ENCODE measurements around the gene SBK1.

The SBK1 gene

DNA sequence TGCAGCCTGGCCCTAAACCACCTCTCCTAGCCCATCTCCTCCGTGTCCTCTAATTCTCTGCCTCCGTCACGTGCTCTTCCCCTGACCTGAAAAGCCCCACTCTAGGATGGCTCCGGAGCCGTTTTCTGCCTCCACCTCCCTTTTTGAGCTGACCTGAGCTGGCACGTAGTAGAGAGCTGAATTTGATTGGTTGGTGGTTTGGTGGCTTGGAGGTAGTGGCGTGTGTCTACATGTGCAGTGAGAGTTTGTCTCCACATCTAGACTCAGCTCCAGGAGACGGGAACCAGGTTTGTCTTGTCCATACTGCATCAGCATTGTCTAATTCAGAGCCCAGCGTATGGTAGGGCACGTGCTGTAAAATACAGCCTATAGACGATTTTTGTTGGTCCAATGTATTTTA lies 3.0 kb downstream of the SBK1 start:
- DNase-seq (ENCODE audit: low read depth): no peak
- TF ChIP-seq CTCF (IDR thresholded peaks at IDR 0.05; ENCODE audit: low read length, missing control alignments): no peak
- no peak overlapping the region for H3K4me3 ChIP-seq (replicated peaks; ENCODE audit: low read depth, low read length)

DNA sequence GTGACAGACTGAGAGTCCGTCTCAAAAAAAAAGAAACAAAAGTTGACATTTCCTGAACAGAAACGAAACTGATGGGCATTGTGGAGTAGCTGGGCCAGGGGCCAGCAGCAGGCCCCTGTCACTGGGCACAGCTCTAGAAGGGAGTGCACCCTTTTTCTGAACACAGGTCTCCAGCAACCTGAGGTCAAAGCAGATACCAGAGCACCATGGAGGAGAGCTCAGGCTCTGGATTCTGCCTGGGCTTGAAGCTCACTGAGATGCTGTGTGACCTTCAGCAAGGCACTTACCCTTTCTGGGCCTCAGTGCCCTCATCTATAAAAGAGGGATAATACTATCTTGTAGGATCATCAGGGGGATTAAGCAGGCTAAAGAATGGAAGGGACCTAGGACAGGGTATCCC lies 5.0 kb downstream of the SBK1 start:
- no peak for TF ChIP-seq CTCF (IDR thresholded peaks at IDR 0.05; ENCODE audit: low read length, missing control alignments)
- H3K4me3 ChIP-seq (replicated peaks; ENCODE audit: low read depth, low read length): no peak overlapping the region

DNA sequence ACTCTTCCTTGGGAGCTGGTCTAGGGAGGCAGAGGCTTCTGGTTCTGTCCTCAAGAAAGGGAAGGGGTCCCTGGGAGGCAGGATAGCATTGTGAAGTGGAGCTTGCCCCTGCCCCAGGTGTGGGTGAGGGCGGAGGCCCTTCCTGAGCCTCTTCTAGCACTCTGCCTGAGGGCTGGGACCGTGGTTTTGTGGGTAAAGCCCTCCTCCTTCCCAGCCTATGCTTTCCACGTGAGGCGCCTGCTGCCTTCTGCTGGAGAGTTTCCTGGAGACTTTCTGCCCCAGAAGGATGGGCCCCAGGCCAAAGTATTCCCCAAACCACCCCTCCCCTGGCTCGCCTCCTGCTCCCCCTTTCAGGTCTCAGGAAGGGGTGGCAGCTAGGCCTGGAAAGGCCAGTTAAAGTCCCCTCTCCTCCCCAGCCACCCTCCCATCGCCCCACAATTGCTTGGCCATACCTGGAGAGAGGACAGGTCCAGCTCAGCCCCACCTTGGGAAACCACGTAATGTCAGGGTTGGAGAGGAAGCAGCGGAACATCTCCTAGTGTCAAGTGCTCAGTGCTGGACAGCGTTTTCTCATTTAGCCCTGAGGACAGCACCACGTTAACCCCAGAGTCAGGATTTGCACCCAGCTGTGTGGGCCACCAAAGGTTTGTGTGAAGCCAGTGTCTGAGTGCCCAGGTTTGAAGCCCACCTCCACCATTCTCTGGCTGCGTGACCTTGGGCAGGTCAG lies 5.6 kb downstream of the SBK1 start:
- no peak for TF ChIP-seq CTCF (IDR thresholded peaks at IDR 0.05; ENCODE audit: low read length, missing control alignments)
- no peak overlapping the region for H3K4me3 ChIP-seq (replicated peaks; ENCODE audit: low read depth, low read length)
- no peak for DNase-seq (ENCODE audit: low read depth)

More for the DNA sequence above, 5.0 kb downstream of the SBK1 start:
- no peak for DNase-seq (ENCODE audit: low read depth)

DNA sequence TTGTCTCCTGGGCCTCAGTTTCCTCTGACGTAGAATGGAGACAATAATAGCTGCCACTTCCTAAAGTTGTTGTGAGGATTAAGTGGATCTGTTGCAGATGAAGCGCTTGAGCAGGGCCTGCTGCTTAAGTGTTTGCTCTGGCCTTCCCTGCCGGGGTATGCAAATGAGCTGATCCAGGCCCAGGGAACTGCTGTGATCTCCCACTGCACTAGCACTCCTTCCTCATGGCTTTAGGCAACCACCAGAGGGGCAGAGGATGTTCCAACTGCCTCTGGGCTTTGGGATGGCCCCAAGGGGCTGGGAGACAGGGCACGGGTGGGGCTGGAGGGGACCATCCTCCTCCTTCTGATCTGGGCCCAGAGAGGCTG lies 6.2 kb downstream of the SBK1 start:
- TF ChIP-seq CTCF (IDR thresholded peaks at IDR 0.05; ENCODE audit: low read length, missing control alignments): no peak
- no peak overlapping the region for H3K4me3 ChIP-seq (replicated peaks; ENCODE audit: low read depth, low read length)
- DNase-seq (ENCODE audit: low read depth): no peak

- no peak for DNase-seq (ENCODE audit: low read depth)
- H3K4me3 ChIP-seq (replicated peaks; ENCODE audit: low read depth, low read length): no peak overlapping the region
- TF ChIP-seq CTCF (IDR thresholded peaks at IDR 0.05; ENCODE audit: low read length, missing control alignments): no peak
Measured at GRCh38 chr16:28300327-28300726, 8.0 kb downstream of the SBK1 start.

- no peak for TF ChIP-seq CTCF (IDR thresholded peaks at IDR 0.05; ENCODE audit: low read length, missing control alignments)
- no peak for DNase-seq (ENCODE audit: low read depth)
- no peak overlapping the region for H3K4me3 ChIP-seq (replicated peaks; ENCODE audit: low read depth, low read length)
Measured at GRCh38 chr16:28301154-28301553, 8.8 kb downstream of the SBK1 start.

- DNase-seq (ENCODE audit: low read depth): no peak
- H3K4me3 ChIP-seq (replicated peaks; ENCODE audit: low read depth, low read length): no peak overlapping the region
- TF ChIP-seq CTCF (IDR thresholded peaks at IDR 0.05; ENCODE audit: low read length, missing control alignments): no peak
Measured at GRCh38 chr16:28301620-28302019, 9.3 kb downstream of the SBK1 start.
